Hepatocyte (in vitro differentiated cells): ENCODE measurements around the gene AMDHD2. TPM values are rescaled to one million over a fixed set of nuclear protein-coding genes. Genes with fewer than 3 reads are reported as not detected.

ENCODE experiments used
- DNase-seq: peaks from one replicate; pipeline ENCODE4 v3.0.0-alpha.2; 2016; ENCODE audit warnings: low spot score
- H2AFZ ChIP-seq: fragments of 200-600 bp; sonication (generic); 2 replicates; pipeline ENCODE4 v1.6.0; 2016; ENCODE audit warnings: antibody characterized with exemption, mild to moderate bottlenecking
- H3K27ac ChIP-seq: fragments of 200-600 bp; sonication (generic); 2 replicates; pipeline ENCODE4 v1.5.1; 2016; ENCODE audit warnings: mild to moderate bottlenecking
- H3K27me3 ChIP-seq: fragments of 200-600 bp; sonication (generic); 2 replicates; pipeline ENCODE4 v1.6.1; 2016
- H3K36me3 ChIP-seq: fragments of 200-600 bp; sonication (generic); replicated peaks from 2 replicates; pipeline ENCODE4 v1.5.1; 2016; ENCODE audit warnings: low read depth; ENCODE audit not compliant: insufficient read depth
- H3K4me1 ChIP-seq: fragments of 200-600 bp; sonication (generic); 2 replicates; pipeline ENCODE4 v1.5.1; 2016; ENCODE audit warnings: mild to moderate bottlenecking, moderate library complexity; ENCODE audit not compliant: insufficient read depth
- H3K4me2 ChIP-seq: fragments of 200-600 bp; sonication (generic); 2 replicates; pipeline ENCODE4 v1.6.0; 2016
- H3K4me3 ChIP-seq: fragments of 200-600 bp; sonication (generic); 2 replicates; pipeline ENCODE4 v1.5.1; 2016; ENCODE audit warnings: mild to moderate bottlenecking
- H3K79me2 ChIP-seq: fragments of 200-600 bp; sonication (generic); 2 replicates; pipeline ENCODE4 v1.6.0; 2017; ENCODE audit warnings: mild to moderate bottlenecking
- H3K9me2 ChIP-seq: fragments of 200-600 bp; sonication (generic); replicated peaks from 2 replicates; pipeline ENCODE4 v1.6.0; 2017; ENCODE audit warnings: mild to moderate bottlenecking; ENCODE audit not compliant: insufficient read depth
- H3K9me3 ChIP-seq: fragments of 200-600 bp; sonication (generic); 2 replicates; pipeline ENCODE4 v1.5.1; 2016; ENCODE audit warnings: low read depth, mild to moderate bottlenecking
- H4K20me1 ChIP-seq: fragments of 200-600 bp; sonication (generic); 2 replicates; pipeline ENCODE4 v1.6.0; 2016; ENCODE audit warnings: mild to moderate bottlenecking; ENCODE audit not compliant: insufficient read depth, poor library complexity, severe bottlenecking
- EZH2 ChIP-seq: fragments of 200-600 bp; sonication (generic); IDR thresholded peaks from 2 replicates; pipeline ENCODE4 v1.6.1; 2016; ENCODE audit warnings: antibody characterized with exemption, mild to moderate bottlenecking, borderline replicate concordance
- EZH2phosphoT487 ChIP-seq: fragments of 200-600 bp; sonication (generic); IDR thresholded peaks from one replicate; pipeline ENCODE4 v1.6.1; 2018; ENCODE audit warnings: antibody characterized with exemption, mild to moderate bottlenecking, low read depth, moderate library complexity; ENCODE audit not compliant: unreplicated experiment, severe bottlenecking
- WGBS: methylation state at CpG from one replicate; pipeline ENCODE4 v1.1.6; 2016; ENCODE audit warnings: low lambda C conversion rate; ENCODE audit errors: missing lambda C conversion rate; 5-methylcytosine and 5-hydroxymethylcytosine counted together
- polyA plus RNA-seq: library from polyadenylated mRNA; unstranded; fragments of >200 nt; fragmentation: Nextera tagmentation; extraction: Ambion mirVana; gene quantifications from 2 replicates; pipeline ENCODE4 v1.2.1, GENCODE V29; 2016
- total RNA-seq: library from RNA; depleted of rRNA; stranded (reverse); fragments of >200 nt; gene quantifications from 2 replicates; pipeline ENCODE4 v1.2.3, GENCODE V29; 2014
- TF ChIP-seq, protein P1 (sequence below): fragments of 200-600 bp; sonication (generic); IDR thresholded peaks from 2 replicates; pipeline ENCODE4 v1.5.1; 2016; ENCODE audit warnings: antibody characterized with exemption, mild to moderate bottlenecking; ENCODE audit not compliant: poor library complexity

Gene AMDHD2
- total and polyA plus RNA-seq, 2 experiments from 2014 or later: 43.6 to 70.8 TPM

DNA sequence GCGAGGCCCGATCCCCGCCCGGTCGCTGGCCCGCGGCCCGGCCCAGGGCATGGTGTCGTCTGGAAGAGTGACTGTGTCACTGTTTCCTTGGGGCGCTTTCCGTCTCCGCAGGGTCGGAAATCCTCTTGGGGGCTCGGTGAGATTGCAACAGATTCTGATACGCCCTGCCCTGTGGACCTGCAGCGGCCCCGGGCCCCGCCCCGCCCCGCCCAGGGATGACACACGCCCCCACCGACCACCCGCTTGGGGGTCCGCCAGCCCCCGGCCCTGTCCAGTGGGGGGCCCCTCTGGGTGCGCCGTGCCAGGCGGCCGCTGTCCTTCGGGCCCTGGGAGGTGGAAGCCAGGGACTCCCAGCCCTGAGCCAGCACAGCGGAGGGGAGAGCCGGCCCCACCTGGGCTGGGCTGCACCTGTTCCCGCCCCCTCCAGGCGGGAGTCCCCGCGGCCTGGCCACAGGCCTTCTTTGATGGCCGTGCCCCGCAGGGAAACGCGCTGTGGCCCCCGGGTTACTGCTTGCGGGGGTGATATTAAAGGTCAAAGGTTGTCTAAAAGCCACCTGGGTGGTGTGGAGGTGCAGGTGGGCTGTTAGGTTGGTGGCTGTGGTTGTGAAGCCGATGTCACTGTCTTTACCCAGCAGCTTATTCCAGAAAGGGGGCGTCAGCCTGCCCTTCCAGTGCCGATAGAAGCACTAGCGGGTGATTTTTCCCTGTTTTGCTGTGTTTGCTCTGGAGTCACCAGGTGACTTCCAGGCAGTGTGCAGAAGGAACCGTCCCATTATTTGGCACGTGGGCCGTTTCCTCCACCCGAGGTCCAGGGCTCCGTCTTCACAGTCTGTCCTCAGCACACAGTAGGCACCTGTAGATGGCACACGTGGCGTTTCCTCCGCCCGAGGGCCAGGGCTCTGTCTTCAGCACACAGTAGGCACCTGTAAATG lies 44.5 kb upstream of the AMDHD2 start:
- Histone ChIP-seq H3K9me2 (no peaks in the 10 kb centered on the region), H3K27me3 (no peaks in the 10 kb centered on the region), H3K9me3 (no peaks in the 10 kb centered on the region), H3K4me3 (peak overlapping the region; percentile 83), H3K27ac (peak overlapping the region; percentile 72), H3K4me2 (peak overlapping the region; percentile 99), H2AFZ (peak overlapping the region; percentile 4), H3K4me1 (peaks cover 50% of the 10 kb centered on the region), H4K20me1 (peaks cover 30% of the 10 kb centered on the region), H3K79me2 (peaks cover 58% of the 10 kb centered on the region), H3K36me3 (no peaks in the 10 kb centered on the region)
- 13% methylated on average over 34 of the region's 55 CpGs for WGBS
- peak; percentile 64 for DNase-seq
- TF ChIP-seq EZH2: no peak
- TF ChIP-seq EZH2phosphoT487: no peak
- TF ChIP-seq, protein P1, sequence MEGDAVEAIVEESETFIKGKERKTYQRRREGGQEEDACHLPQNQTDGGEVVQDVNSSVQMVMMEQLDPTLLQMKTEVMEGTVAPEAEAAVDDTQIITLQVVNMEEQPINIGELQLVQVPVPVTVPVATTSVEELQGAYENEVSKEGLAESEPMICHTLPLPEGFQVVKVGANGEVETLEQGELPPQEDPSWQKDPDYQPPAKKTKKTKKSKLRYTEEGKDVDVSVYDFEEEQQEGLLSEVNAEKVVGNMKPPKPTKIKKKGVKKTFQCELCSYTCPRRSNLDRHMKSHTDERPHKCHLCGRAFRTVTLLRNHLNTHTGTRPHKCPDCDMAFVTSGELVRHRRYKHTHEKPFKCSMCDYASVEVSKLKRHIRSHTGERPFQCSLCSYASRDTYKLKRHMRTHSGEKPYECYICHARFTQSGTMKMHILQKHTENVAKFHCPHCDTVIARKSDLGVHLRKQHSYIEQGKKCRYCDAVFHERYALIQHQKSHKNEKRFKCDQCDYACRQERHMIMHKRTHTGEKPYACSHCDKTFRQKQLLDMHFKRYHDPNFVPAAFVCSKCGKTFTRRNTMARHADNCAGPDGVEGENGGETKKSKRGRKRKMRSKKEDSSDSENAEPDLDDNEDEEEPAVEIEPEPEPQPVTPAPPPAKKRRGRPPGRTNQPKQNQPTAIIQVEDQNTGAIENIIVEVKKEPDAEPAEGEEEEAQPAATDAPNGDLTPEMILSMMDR: no peak

DNA sequence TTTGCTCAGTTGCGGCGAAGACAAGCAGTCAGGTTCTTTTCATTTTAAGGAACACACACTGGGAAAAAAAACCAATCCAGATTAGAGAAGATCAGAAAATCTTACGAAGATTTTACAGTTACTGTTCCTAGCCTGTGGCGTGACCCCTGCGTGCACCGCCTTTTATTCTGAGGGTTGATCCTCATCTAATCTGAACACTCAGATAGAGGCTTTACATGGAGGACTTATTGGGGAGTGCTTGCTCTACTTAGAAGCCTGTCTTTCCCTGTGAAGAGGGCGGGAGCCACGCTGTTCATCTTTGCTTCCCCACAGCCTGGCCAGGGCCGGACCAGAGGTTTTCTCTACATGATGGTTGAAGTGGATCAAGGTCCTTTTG lies 43.8 kb upstream of the AMDHD2 start:
- TF ChIP-seq, protein P1: no peak
- TF ChIP-seq EZH2phosphoT487 (no peak), EZH2 (no peak)
- no peaks in the 10 kb centered on the region for H3K9me3 ChIP-seq
- H3K4me2 ChIP-seq: peak overlapping the region; percentile 99
- no peak for DNase-seq
- H4K20me1 ChIP-seq: peaks cover 30% of the 10 kb centered on the region
- 81% methylated on average over 9 of the region's 9 CpGs for WGBS
- no peak overlapping the region for H2AFZ ChIP-seq
- H3K79me2 ChIP-seq: peaks cover 64% of the 10 kb centered on the region
- no peaks in the 10 kb centered on the region for H3K27me3 ChIP-seq
- H3K9me2 ChIP-seq: no peaks in the 10 kb centered on the region
- H3K4me3 ChIP-seq: no peak overlapping the region
- no peaks in the 10 kb centered on the region for H3K36me3 ChIP-seq
- peaks cover 44% of the 10 kb centered on the region for H3K4me1 ChIP-seq
- H3K27ac ChIP-seq: peak overlapping the region; percentile 72

GRCh38 chr16:2476741-2477140 lies 43.4 kb upstream of the AMDHD2 start:
- H3K27me3 ChIP-seq: no peaks in the 10 kb centered on the region
- H3K27ac ChIP-seq: peak overlapping the region; percentile 72
- WGBS: 73% methylated on average over 3 of the region's 3 CpGs
- H4K20me1 ChIP-seq: peaks cover 30% of the 10 kb centered on the region
- no peaks in the 10 kb centered on the region for H3K9me2 ChIP-seq
- TF ChIP-seq EZH2phosphoT487 (no peak), EZH2 (no peak)
- TF ChIP-seq, protein P1: no peak
- H3K4me2 ChIP-seq: peak overlapping the region; percentile 99
- peaks cover 40% of the 10 kb centered on the region for H3K4me1 ChIP-seq
- H3K9me3 ChIP-seq: no peaks in the 10 kb centered on the region
- H3K36me3 ChIP-seq: no peaks in the 10 kb centered on the region
- H2AFZ ChIP-seq: no peak overlapping the region
- DNase-seq: no peak
- H3K4me3 ChIP-seq: no peak overlapping the region
- H3K79me2 ChIP-seq: peaks cover 68% of the 10 kb centered on the region
